Right atrium auricular region (tissue), 2 donors: Measurements from ENCODE around the gene PPP1R16B. TPM values are rescaled to one million over a fixed set of nuclear protein-coding genes. Genes with fewer than 3 reads are reported as not detected.

Experiments
- DNase-seq: peaks from one replicate; pipeline ENCODE4 v3.0.0-alpha.2; 2019; ENCODE audit warnings: low spot score
- H3K27ac ChIP-seq, 2 donors: fragments of 200-600 bp; sonication (generic); 1 replicate in 1 of 2; 2 replicates in 1 of 2; pipeline ENCODE4 v1.5.1; 2016 to 2019
- H3K27me3 ChIP-seq, 2 donors: fragments of 200-600 bp; sonication (generic); one replicate each; pipeline versions ENCODE4 v1.5.1 to v1.6.0; 2017 to 2019
- H3K36me3 ChIP-seq: fragments of 200-600 bp; sonication (generic); one replicate; pipeline ENCODE4 v1.5.1; 2016
- H3K4me1 ChIP-seq, 2 donors: fragments of 200-600 bp; sonication (generic); one replicate each; pipeline versions ENCODE4 v1.5.1 to v1.6.0; 2017 to 2019
- H3K4me3 ChIP-seq, 2 donors: fragments of 200-600 bp; sonication (generic); 1 replicate in 1 of 2; 2 replicates in 1 of 2; pipeline ENCODE4 v1.5.1; 2017 to 2019; ENCODE audit warnings: mild to moderate bottlenecking in 1 of 2, moderate library complexity in 1 of 2
- H3K9me3 ChIP-seq, 2 donors: fragments of 200-600 bp; sonication (generic); one replicate each; pipeline ENCODE4 v1.5.1; 2019
- total RNA-seq, 2 donors: library from RNA; depleted of rRNA; stranded (reverse); fragments of >200 nt; gene quantifications; one replicate each; pipeline ENCODE4 v1.1.0, GENCODE V29; 2016
- TF ChIP-seq, protein P1 (sequence below), 2 donors: fragments of 200-600 bp; sonication (generic); IDR thresholded peaks; one replicate each; pipeline ENCODE4 v1.5.1; 2019; ENCODE audit warnings: antibody characterized with exemption in 2 of 2

Gene PPP1R16B
- total RNA-seq, 2 donors from 2014 or later, result 0.96 to 6.6 TPM

DNA sequence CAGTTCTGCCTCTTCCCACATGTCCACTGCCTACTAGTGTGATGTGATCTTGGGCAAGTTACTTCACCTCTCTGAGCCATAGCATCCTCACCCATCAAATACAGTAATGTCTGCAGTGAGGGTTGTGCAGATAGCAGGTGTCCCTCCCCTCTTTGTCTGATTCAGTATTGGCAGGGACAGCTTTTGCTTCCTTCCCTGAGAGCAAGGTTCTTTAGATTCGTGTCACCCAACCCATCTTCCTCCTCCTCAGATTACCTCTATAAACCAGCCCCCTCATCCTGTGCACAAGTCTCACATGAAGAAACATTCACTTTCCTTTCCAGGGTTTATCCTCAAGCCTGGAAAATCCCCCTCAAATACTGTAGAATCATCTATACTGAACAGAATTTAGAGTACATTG lies 41.9 kb upstream of the PPP1R16B start:
- peaks cover 70% of the 10 kb centered on the region for H3K36me3 ChIP-seq
- TF ChIP-seq, protein P1, sequence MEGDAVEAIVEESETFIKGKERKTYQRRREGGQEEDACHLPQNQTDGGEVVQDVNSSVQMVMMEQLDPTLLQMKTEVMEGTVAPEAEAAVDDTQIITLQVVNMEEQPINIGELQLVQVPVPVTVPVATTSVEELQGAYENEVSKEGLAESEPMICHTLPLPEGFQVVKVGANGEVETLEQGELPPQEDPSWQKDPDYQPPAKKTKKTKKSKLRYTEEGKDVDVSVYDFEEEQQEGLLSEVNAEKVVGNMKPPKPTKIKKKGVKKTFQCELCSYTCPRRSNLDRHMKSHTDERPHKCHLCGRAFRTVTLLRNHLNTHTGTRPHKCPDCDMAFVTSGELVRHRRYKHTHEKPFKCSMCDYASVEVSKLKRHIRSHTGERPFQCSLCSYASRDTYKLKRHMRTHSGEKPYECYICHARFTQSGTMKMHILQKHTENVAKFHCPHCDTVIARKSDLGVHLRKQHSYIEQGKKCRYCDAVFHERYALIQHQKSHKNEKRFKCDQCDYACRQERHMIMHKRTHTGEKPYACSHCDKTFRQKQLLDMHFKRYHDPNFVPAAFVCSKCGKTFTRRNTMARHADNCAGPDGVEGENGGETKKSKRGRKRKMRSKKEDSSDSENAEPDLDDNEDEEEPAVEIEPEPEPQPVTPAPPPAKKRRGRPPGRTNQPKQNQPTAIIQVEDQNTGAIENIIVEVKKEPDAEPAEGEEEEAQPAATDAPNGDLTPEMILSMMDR (IDR thresholded peaks at IDR 0.05), result no peak

DNA sequence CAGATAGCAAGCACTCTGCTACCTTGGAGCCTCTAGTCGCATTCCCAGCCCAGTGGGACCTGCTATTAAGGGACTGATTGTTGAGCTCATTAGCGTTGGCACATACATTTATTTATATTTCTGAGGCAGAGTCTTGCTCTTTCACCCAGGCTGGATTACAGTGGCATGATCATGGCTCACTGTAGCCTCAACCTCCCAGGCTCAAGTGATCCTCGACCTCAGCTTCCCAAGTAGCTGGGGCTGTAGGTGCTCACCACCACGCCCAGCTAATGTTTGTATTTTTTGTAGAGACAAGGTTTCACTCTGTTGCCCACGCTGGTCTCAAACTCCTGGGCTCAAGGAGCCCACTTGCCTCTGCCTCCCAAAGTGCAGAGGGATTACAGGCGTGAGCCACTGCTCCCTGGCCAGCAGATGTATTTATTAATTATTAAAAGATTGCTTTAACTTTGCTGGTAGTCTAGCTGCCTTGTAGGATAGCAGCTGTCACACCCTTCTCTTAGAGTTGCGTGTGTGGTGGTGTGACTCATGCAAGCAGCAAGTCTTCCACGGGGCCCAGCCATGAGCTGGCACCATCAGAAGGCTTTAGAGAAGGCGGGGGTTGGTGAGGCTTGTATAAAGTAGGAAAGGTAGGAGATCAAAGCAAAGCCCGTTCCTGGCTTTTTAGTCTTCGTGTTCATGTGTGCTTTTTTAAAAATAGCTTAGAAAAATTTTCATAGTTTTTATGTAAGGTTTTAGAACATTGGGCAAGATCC lies 40.8 kb upstream of the PPP1R16B start:
- Histone ChIP-seq H3K9me3 (no peaks in the 10 kb centered on the region), H3K27ac (no peak overlapping the region), H3K36me3 (peaks cover 77% of the 10 kb centered on the region), H3K4me3 (no peak overlapping the region), H3K4me1 (no peaks in the 10 kb centered on the region), H3K27me3 (no peaks in the 10 kb centered on the region)
- TF ChIP-seq, protein P1 (IDR thresholded peaks at IDR 0.05), result no peak
- DNase-seq, result no peak

More for the DNA sequence above, 41.9 kb upstream of the PPP1R16B start:
- Histone ChIP-seq H3K9me3 (no peaks in the 10 kb centered on the region), H3K4me3 (no peak overlapping the region), H3K27me3 (no peaks in the 10 kb centered on the region), H3K4me1 (no peaks in the 10 kb centered on the region), H3K27ac (no peak overlapping the region)
- no peak for DNase-seq

DNA sequence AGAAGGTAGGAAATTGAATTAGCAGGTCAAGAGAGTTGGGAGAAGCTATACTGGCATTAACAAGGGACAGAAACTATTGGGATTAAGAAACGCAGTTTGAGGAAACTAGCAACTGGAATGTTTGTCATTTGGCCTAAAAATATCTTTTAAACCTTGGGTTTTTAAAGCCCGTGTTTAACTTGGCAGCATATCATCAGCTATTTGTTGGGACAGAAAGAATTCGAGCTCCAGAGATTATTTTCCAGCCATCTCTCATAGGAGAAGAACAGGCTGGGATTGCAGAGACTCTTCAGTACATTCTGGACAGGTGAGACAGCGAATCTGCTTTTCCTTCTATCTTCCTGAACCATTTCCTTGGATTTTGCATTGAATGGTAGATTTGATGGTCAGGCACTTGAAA lies 39.4 kb upstream of the PPP1R16B start:
- H3K27ac ChIP-seq, result no peak overlapping the region
- DNase-seq, result no peak
- H3K36me3 ChIP-seq, result peaks cover 73% of the 10 kb centered on the region
- no peaks in the 10 kb centered on the region for H3K9me3 ChIP-seq
- TF ChIP-seq, protein P1 (IDR thresholded peaks at IDR 0.05), result no peak
- H3K4me1 ChIP-seq, result no peaks in the 10 kb centered on the region
- no peaks in the 10 kb centered on the region for H3K27me3 ChIP-seq
- H3K4me3 ChIP-seq, result no peak overlapping the region

DNA sequence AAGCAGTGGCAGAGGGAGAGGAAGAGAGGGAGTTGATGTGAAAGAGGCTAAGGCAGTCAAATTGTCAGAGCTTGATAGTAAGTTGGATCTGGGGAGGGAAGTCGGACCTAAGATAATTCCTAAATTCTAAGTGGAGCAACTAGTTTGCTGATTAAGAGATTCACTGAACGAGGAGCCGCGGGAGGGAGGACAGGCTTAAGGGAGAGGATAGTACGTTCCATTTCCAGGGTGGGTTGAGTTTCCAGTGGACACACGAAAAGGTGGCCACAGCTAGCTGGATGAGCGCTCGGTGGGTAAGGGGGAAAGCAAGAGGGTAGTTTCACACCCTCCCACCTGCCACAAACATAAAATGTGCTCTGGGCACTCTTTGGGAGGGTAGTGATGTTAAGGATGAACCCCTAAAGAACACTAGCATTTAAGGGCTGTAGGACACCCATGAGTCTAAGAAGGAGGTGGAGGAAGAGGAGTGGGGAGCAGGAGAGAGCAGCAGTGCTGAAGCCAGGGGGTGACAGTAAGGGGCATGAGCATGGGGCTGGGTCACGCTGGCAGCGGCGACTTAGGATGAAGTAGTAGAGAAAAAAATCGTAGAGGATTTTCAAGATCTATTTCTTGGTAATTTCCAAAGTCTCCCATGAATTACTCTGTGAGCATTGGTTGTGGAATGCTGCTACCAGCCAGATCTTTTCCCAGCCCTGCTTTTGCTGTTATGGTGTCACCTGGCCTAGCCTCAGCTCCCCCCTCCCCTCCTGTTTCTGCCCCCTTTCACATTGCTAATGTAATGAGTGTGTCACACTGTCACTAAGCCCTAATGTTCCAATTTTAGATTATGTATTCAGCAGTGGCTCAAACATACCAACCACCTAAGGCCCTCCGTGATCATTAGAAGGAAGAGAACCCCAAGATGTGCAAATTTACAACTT lies 35.9 kb upstream of the PPP1R16B start:
- Histone ChIP-seq H3K27ac (no peak overlapping the region), H3K9me3 (peaks cover 0 to 4% of the 10 kb centered on the region in 2 donors), H3K4me3 (no peak overlapping the region), H3K36me3 (peaks cover 76% of the 10 kb centered on the region), H3K27me3 (no peaks in the 10 kb centered on the region), H3K4me1 (no peaks in the 10 kb centered on the region)
- no peak for DNase-seq
- TF ChIP-seq, protein P1 (IDR thresholded peaks at IDR 0.05), result no peak

DNA sequence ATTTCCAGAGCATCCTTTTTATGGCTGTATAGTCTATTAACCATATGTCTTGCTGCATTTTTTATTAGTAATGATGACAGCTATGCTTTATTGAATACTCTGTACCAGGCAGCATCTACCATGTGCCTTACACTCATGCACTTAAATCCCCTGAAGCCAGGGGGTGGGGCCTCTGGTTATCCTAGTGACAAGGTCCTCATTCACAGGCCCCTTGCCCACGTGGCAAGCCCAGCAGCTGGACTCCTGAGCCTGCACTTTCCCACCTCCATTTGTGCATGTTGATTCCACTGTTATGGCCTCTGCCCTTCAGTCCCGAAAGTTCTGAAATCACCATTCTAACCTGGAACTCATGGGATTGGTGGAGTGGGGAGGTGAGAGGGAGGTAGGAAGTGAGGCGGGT lies 35.0 kb upstream of the PPP1R16B start:
- H3K36me3 ChIP-seq, result peaks cover 70% of the 10 kb centered on the region
- H3K4me1 ChIP-seq, result no peaks in the 10 kb centered on the region

More for the DNA sequence above, 35.0 kb upstream of the PPP1R16B start:
- TF ChIP-seq, protein P1 (IDR thresholded peaks at IDR 0.05), result no peak
- Histone ChIP-seq H3K27ac (no peak overlapping the region), H3K9me3 (peaks cover 0 to 4% of the 10 kb centered on the region in 2 donors), H3K27me3 (no peaks in the 10 kb centered on the region), H3K4me3 (no peak overlapping the region)
- DNase-seq, result no peak
